OCI-LY7 (cell line): ENCODE data around the gene FRRS1. TPM values are rescaled to one million over a fixed set of nuclear protein-coding genes. Genes with fewer than 3 reads are reported as not detected.

Experiments used
- BruUV-seq: library from RNA; stranded (reverse); fragments of 400-500 nt; replicated peaks from 2 replicates; lab custom pipeline; 2021; lab: Mats Ljungman, UMichigan
- CTCF ChIA-PET: fragments of 300-600 bp; sonication (Branson Sonifier 250); formaldehyde crosslinking; loops from one replicate; lab custom pipeline; 2022; ENCODE audit warnings: antibody characterized with exemption; ENCODE audit not compliant: unreplicated experiment; lab: Charles Lee
- POLR2A ChIA-PET: fragments of 300-600 bp; sonication (Branson Sonifier 250); formaldehyde crosslinking; loops from one replicate; lab custom pipeline; 2022; ENCODE audit warnings: antibody characterized with exemption; lab: Charles Lee
- DNase-seq: peaks from one replicate; pipeline ENCODE4 v3.0.0-alpha.2; 2015; ENCODE audit warnings: low spot score
- H2AFZ ChIP-seq: fragments of 200-600 bp; sonication (generic), shearing (Covaris generic); 2 replicates; pipeline ENCODE4 v1.6.1; 2014; ENCODE audit warnings: mild to moderate bottlenecking, antibody characterized with exemption, low read length, moderate library complexity
- H3K27ac ChIP-seq: fragments of 200-600 bp; sonication (generic); 2 replicates; pipeline ENCODE4 v1.5.1; 2014; ENCODE audit warnings: mixed run types, low read depth, mild to moderate bottlenecking, moderate library complexity, low read length, inconsistent platforms; ENCODE audit not compliant: poor library complexity, severe bottlenecking
- H3K36me3 ChIP-seq: fragments of 200-600 bp; sonication (generic); 2 replicates; pipeline ENCODE4 v1.6.1; 2014; ENCODE audit warnings: mild to moderate bottlenecking, antibody characterized with exemption, low read length, moderate library complexity, mixed read lengths; ENCODE audit not compliant: insufficient read depth
- H3K4me1 ChIP-seq: fragments of 200-600 bp; sonication (generic); 2 replicates; pipeline ENCODE4 v1.5.1; 2014; ENCODE audit warnings: mild to moderate bottlenecking, low read length; ENCODE audit not compliant: insufficient read depth, poor library complexity, severe bottlenecking
- H3K4me2 ChIP-seq: fragments of 200-600 bp; sonication (generic); 2 replicates; pipeline ENCODE4 v1.6.1; 2014; ENCODE audit warnings: mild to moderate bottlenecking, low read length
- H3K4me3 ChIP-seq: fragments of 200-600 bp; sonication (generic); 2 replicates; pipeline ENCODE4 v1.5.1; 2014; ENCODE audit warnings: mild to moderate bottlenecking, low read depth, low read length; ENCODE audit not compliant: poor library complexity, severe bottlenecking
- H3K79me2 ChIP-seq: fragments of 200-600 bp; sonication (generic); 2 replicates; pipeline ENCODE4 v1.6.1; 2016; ENCODE audit warnings: low read depth, mild to moderate bottlenecking, low read length, moderate library complexity, mixed read lengths; ENCODE audit not compliant: insufficient read depth
- H3K9me2 ChIP-seq: fragments of 200-600 bp; sonication (generic); 2 replicates; pipeline ENCODE4 v1.6.1; 2016; ENCODE audit warnings: mild to moderate bottlenecking, low read length, mixed read lengths; ENCODE audit not compliant: insufficient read depth
- H3K9me3 ChIP-seq: fragments of 200-600 bp; sonication (generic); 2 replicates; pipeline ENCODE4 v1.6.1; 2014; ENCODE audit warnings: mild to moderate bottlenecking, mixed run types, low read length, mixed read lengths
- H4K20me1 ChIP-seq: fragments of 200-600 bp; sonication (generic); 2 replicates; pipeline ENCODE4 v1.6.1; 2014; ENCODE audit warnings: mild to moderate bottlenecking, antibody characterized with exemption, low read length, moderate library complexity, mixed read lengths; ENCODE audit not compliant: insufficient read depth
- CTCF ChIP-seq: fragments of 200-600 bp; sonication (generic); conservative IDR thresholded peaks from 2 replicates; pipeline ENCODE4 v1.5.1; 2014; ENCODE audit warnings: mild to moderate bottlenecking, antibody characterized with exemption, low read length, moderate library complexity, mixed read lengths
- EZH2phosphoT487 ChIP-seq: fragments of 200-600 bp; sonication (generic); IDR thresholded peaks from 2 replicates; pipeline ENCODE4 v1.6.1; 2018; ENCODE audit warnings: low read depth, borderline replicate concordance, mild to moderate bottlenecking, mixed run types, antibody characterized with exemption, low read length, moderate library complexity, mixed read lengths
- intact Hi-C: fragments of 100-400 bp; cut with micrococcal nuclease; formaldehyde crosslinking; loops from one replicate; pipeline ENCODE4 v1.10.0; 2022; ENCODE audit not compliant: unreplicated experiment
- total RNA-seq, 2 experiments: library from RNA; depleted of rRNA in 1 of 2; stranded (reverse); fragments of >200 nt in 1 of 2; shearing (Covaris generic) in 1 of 2; gene quantifications; 2 replicates each; pipeline ENCODE4 v1.2.3, GENCODE V29; 2014 to 2022

The FRRS1 gene
- total RNA-seq, 2 experiments from 2014 or later: 4.5 to 6.5 TPM

GRCh38 chr1:99745061-99745460, 21.4 kb downstream of the FRRS1 start:
- no peaks in the 10 kb centered on the region for H4K20me1 ChIP-seq
- no peak overlapping the region for H2AFZ ChIP-seq
- ChIA-PET CTCF (no interaction called here), POLR2A (no interaction called here)
- 0 out of 2 replicates have a peak, but pooled peaks cover 7% of the 10 kb centered on the region for H3K36me3 ChIP-seq
- H3K27ac ChIP-seq: no peak overlapping the region
- no peaks in the 10 kb centered on the region for H3K4me1 ChIP-seq
- no peaks in the 10 kb centered on the region for H3K9me3 ChIP-seq
- no peak for DNase-seq
- TF ChIP-seq CTCF: no peak
- TF ChIP-seq EZH2phosphoT487: no peak
- no peak overlapping the region for H3K4me3 ChIP-seq
- no peaks in the 10 kb centered on the region for H3K79me2 ChIP-seq
- no peaks in the 10 kb centered on the region for H3K9me2 ChIP-seq
- no TSS peak for BruUV-seq
- no peak overlapping the region for H3K4me2 ChIP-seq
- intact Hi-C loops: no loop called here

GRCh38 chr1:99740141-99740540, 26.3 kb downstream of the FRRS1 start:
- Histone ChIP-seq H3K9me3 (no peaks in the 10 kb centered on the region), H3K4me2 (no peak overlapping the region), H3K4me1 (no peaks in the 10 kb centered on the region), H2AFZ (no peak overlapping the region), H3K27ac (no peak overlapping the region), H4K20me1 (no peaks in the 10 kb centered on the region), H3K79me2 (no peaks in the 10 kb centered on the region), H3K4me3 (no peak overlapping the region), H3K9me2 (no peaks in the 10 kb centered on the region), H3K36me3 (0 out of 2 replicates have a peak, but pooled peaks cover 7% of the 10 kb centered on the region)
- BruUV-seq: no TSS peak
- no peak for TF ChIP-seq EZH2phosphoT487
- no peak for TF ChIP-seq CTCF
- CTCF ChIA-PET: no interaction called here
- POLR2A ChIA-PET: interaction anchor here (0.5 to 1.2 kb wide), 3 partner anchors 12 to 680 kb away, joined by 4 read pairs; no protein-coding TSS in a partner anchor
- DNase-seq: no peak
- intact Hi-C loops: no loop called here

GRCh38 chr1:99738858-99739465, 27.5 kb downstream of the FRRS1 start:
- ChIA-PET CTCF (no interaction called here), POLR2A (interaction anchor here (0.6 to 1.2 kb wide), 6 partner anchors 8 to 1942 kb away, joined by 3 to 7 read pairs (median 4); no protein-coding TSS in a partner anchor)
- no TSS peak for BruUV-seq
- H3K4me3 ChIP-seq: no peak overlapping the region
- no peaks in the 10 kb centered on the region for H3K9me2 ChIP-seq
- no peak for DNase-seq
- TF ChIP-seq CTCF (no peak), EZH2phosphoT487 (no peak)
- no peaks in the 10 kb centered on the region for H4K20me1 ChIP-seq
- H3K79me2 ChIP-seq: no peaks in the 10 kb centered on the region
- no peaks in the 10 kb centered on the region for H3K4me1 ChIP-seq
- no peak overlapping the region for H2AFZ ChIP-seq
- H3K4me2 ChIP-seq: no peak overlapping the region
- H3K36me3 ChIP-seq: 0 out of 2 replicates have a peak, but pooled peaks cover 7% of the 10 kb centered on the region
- intact Hi-C loops: no loop called here
- no peak overlapping the region for H3K27ac ChIP-seq
- no peaks in the 10 kb centered on the region for H3K9me3 ChIP-seq
